Trophoblast cell (in vitro differentiated cells and primary cell): ENCODE measurements around the gene LRP1B.

Source experiments
- DNase-seq, 2 donors: peaks; one replicate each; pipeline ENCODE4 v3.0.0-alpha.2; 2016
- H2AFZ ChIP-seq: 2 replicates; pipeline ENCODE4 v1.6.1; 2013; ENCODE audit warnings: low read length, moderate library complexity, mild to moderate bottlenecking; ENCODE audit not compliant: insufficient read depth, poor library complexity
- H2AK5ac ChIP-seq: 2 replicates; pipeline ENCODE4 v1.6.1; 2013; ENCODE audit warnings: mild to moderate bottlenecking, low read length
- H2BK120ac ChIP-seq: 2 replicates; pipeline ENCODE4 v1.6.1; 2013; ENCODE audit warnings: low read length, mild to moderate bottlenecking, moderate library complexity; ENCODE audit not compliant: insufficient read depth, poor library complexity
- H2BK12ac ChIP-seq: 2 replicates; pipeline ENCODE4 v1.6.1; 2013; ENCODE audit warnings: mild to moderate bottlenecking, low read length, moderate library complexity
- H2BK5ac ChIP-seq: 2 replicates; pipeline ENCODE4 v1.6.1; 2013; ENCODE audit warnings: low read length, low read depth, moderate library complexity, mild to moderate bottlenecking; ENCODE audit not compliant: poor library complexity
- H3K14ac ChIP-seq: 2 replicates; pipeline ENCODE4 v1.6.1; 2013; ENCODE audit warnings: mild to moderate bottlenecking, low read length
- H3K18ac ChIP-seq: 2 replicates; pipeline ENCODE4 v1.6.1; 2013; ENCODE audit warnings: mild to moderate bottlenecking, low read length
- H3K23ac ChIP-seq: 2 replicates; pipeline ENCODE4 v1.6.1; 2013; ENCODE audit warnings: low read length
- H3K27ac ChIP-seq: 2 replicates; pipeline ENCODE4 v1.5.1; 2013; ENCODE audit warnings: low read depth, mild to moderate bottlenecking, inconsistent platforms, low read length, moderate library complexity
- H3K27me3 ChIP-seq: 2 replicates; pipeline ENCODE4 v1.6.1; 2013; ENCODE audit warnings: inconsistent platforms, mild to moderate bottlenecking, low read length, moderate library complexity; ENCODE audit not compliant: insufficient read depth
- H3K36me3 ChIP-seq, 2 experiments: 1 replicate in 1 of 2; 2 replicates in 1 of 2; pipeline ENCODE4 v1.6.1; 2013; ENCODE audit warnings: low read length in 2 of 2, mild to moderate bottlenecking in 2 of 2, moderate library complexity in 1 of 2; ENCODE audit not compliant: insufficient read depth in 2 of 2, control insufficient read depth in 1 of 2
- H3K4ac ChIP-seq: 2 replicates; pipeline ENCODE4 v1.6.1; 2013; ENCODE audit warnings: low read depth, mild to moderate bottlenecking, low read length, moderate library complexity
- H3K4me1 ChIP-seq, 2 experiments: 1 replicate in 1 of 2; 2 replicates in 1 of 2; pipeline ENCODE4 v1.6.1; 2013; ENCODE audit warnings: low read length in 2 of 2, mild to moderate bottlenecking in 2 of 2, moderate library complexity in 1 of 2; ENCODE audit not compliant: insufficient read depth in 2 of 2, control insufficient read depth in 1 of 2
- H3K4me2 ChIP-seq: 2 replicates; pipeline ENCODE4 v1.6.1; 2013; ENCODE audit warnings: inconsistent platforms, mild to moderate bottlenecking, low read length, moderate library complexity
- H3K4me3 ChIP-seq: 2 replicates; pipeline ENCODE4 v1.5.1; 2013; ENCODE audit warnings: mild to moderate bottlenecking, low read depth, low read length, inconsistent platforms
- H3K79me1 ChIP-seq: one replicate; pipeline ENCODE4 v1.6.1; 2013; ENCODE audit warnings: low read length
- H3K79me2 ChIP-seq: 2 replicates; pipeline ENCODE4 v1.6.1; 2013; ENCODE audit warnings: low read length, mild to moderate bottlenecking; ENCODE audit not compliant: control insufficient read depth, insufficient read depth, poor library complexity
- H3K9ac ChIP-seq: 2 replicates; pipeline ENCODE4 v1.6.1; 2013; ENCODE audit warnings: mild to moderate bottlenecking, low read length
- H3K9me3 ChIP-seq: 2 replicates; pipeline ENCODE4 v1.6.1; 2013; ENCODE audit warnings: low read depth, mild to moderate bottlenecking, control low read depth, inconsistent platforms, low read length; ENCODE audit not compliant: insufficient read depth
- H4K12ac ChIP-seq: 2 replicates; pipeline ENCODE4 v1.6.1; 2013; ENCODE audit warnings: low read depth, mild to moderate bottlenecking, low read length, moderate library complexity
- H4K8ac ChIP-seq: 2 replicates; pipeline ENCODE4 v1.6.1; 2013; ENCODE audit warnings: low read depth, mild to moderate bottlenecking, low read length, moderate library complexity
- H4K91ac ChIP-seq: one replicate; pipeline ENCODE4 v1.6.1; 2013; ENCODE audit warnings: low read depth, mild to moderate bottlenecking, low read length, moderate library complexity
- WGBS: extraction: QIAGEN DNeasy Blood & Tissue Kit; methylation state at CpG from one replicate; pipeline ENCODE4 v1.1.7; 2013; ENCODE audit warnings: missing lambda C conversion rate; ENCODE audit not compliant: insufficient read length, insufficient coverage; ENCODE audit errors: extremely low coverage; 5-methylcytosine and 5-hydroxymethylcytosine counted together

The LRP1B gene

DNA sequence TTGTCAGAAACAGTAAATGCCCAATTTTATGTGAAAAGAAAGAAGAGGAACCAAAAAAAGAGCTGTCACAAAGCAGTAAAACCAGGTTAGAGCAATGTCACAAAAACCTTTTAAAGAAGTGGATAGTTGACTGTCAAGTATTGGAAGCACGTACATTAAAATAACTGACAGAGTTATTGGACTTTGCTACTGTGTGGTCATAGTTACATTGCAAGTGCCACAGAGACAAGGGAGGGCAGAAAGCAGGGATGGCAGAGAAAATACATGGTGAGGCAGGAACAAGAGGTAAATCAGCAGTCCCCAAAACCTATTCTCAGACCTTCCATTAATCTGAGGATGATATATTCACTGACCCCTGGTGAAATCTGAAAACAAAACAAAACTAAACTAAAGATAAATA is 116.3 kb downstream of the LRP1B start:
- no peaks in the 10 kb centered on the region for H3K4me1 ChIP-seq

DNA sequence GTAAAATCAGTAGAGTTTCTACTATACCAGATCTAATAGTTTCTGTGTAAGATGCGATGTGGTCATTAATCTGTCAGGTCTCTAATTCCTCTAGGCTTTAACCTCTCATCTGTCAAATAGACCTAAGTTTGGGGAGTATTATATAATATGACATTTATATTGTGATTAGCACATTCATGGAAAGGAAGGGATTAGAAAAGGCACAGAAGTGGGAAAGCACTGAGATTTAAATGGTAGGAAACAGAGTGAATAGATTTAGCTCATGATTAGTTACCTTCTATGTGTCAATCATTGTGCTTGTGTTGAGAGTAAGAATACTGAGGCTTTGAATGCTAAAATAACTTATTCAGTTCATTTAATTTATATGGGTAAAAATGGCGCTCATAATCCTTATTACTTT is 118.0 kb downstream of the LRP1B start:
- Histone ChIP-seq H3K18ac (no peak overlapping the region), H3K4me3 (no peak overlapping the region), H3K4me1 (no peaks in the 10 kb centered on the region), H2AK5ac (no peak overlapping the region), H2BK120ac (no peak overlapping the region), H2BK5ac (no peak overlapping the region), H3K27me3 (no peaks in the 10 kb centered on the region), H3K79me2 (no peaks in the 10 kb centered on the region), H4K8ac (no peak overlapping the region), H3K9ac (no peak overlapping the region), H3K23ac (no peak overlapping the region), H2AFZ (no peak overlapping the region), H3K36me3 (peaks cover 0 to 1% of the 10 kb centered on the region in 2 experiments), H3K9me3 (no peaks in the 10 kb centered on the region), H2BK12ac (no peak overlapping the region), H3K14ac (no peak overlapping the region), H4K12ac (no peak overlapping the region), H3K27ac (no peak overlapping the region), H3K4me2 (no peak overlapping the region), H3K79me1 (no peaks in the 10 kb centered on the region), H4K91ac (no peak overlapping the region), H3K4ac (no peak overlapping the region)
- no peak for DNase-seq
- WGBS: no CpG with 5 or more reads among the region's 2 CpGs

More for the DNA sequence above, 116.3 kb downstream of the LRP1B start:
- Histone ChIP-seq H3K4me2 (no peak overlapping the region), H2BK5ac (no peak overlapping the region), H3K9me3 (no peaks in the 10 kb centered on the region), H3K23ac (no peak overlapping the region), H4K12ac (no peak overlapping the region), H2AFZ (no peak overlapping the region), H3K18ac (no peak overlapping the region), H4K8ac (no peak overlapping the region), H3K14ac (no peak overlapping the region), H2BK120ac (no peak overlapping the region), H3K36me3 (peaks cover 0 to 1% of the 10 kb centered on the region in 2 experiments), H3K9ac (no peak overlapping the region), H4K91ac (no peak overlapping the region), H2BK12ac (peak overlapping the region; percentile 24), H3K79me1 (no peaks in the 10 kb centered on the region), H3K27ac (no peak overlapping the region), H3K4me3 (no peak overlapping the region), H3K27me3 (no peaks in the 10 kb centered on the region), H3K79me2 (no peaks in the 10 kb centered on the region), H2AK5ac (no peak overlapping the region), H3K4ac (no peak overlapping the region)
- WGBS: no CpG with 5 or more reads among the region's 1 CpG
- no peak for DNase-seq

DNA sequence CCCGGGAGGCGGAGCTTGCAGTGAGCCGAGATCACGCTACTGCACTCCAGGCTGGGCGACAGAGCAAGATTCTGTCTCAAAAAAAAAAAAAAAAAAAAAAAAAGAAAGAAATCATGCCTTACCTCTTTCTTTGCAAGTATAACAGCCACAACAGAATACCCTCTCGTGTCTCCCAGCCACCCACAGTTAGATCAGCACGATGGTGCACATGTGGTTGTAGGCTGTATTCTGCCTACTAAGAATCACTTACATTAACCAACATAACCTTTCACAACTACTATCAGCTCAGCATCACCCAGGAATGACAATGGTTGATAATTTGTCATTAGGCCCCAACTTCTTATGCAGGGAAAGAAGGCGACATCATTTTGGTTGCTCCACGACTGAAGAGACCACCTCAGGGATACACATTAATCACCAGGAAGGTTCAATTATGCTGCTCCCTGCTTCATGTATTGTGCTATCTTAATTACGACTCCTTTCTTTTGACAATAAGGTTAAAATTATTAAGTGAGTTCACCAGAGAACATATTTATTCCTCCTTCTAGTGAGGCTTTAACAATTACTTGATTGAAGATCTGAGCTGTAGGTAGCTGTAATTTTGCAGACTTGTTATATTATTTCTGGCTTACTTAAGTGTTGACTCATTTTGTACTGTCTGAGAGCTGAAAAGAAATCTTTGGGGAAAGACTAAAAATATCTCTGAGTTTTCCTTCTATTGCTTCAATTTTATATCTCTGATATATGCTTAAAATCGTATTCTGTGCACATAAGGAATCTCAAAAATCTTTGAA is 120.1 kb downstream of the LRP1B start:
- Histone ChIP-seq H3K23ac (no peak overlapping the region), H4K91ac (no peak overlapping the region), H2BK12ac (no peak overlapping the region), H3K4me3 (no peak overlapping the region), H2AFZ (no peak overlapping the region), H3K4me1 (no peaks in the 10 kb centered on the region), H3K27ac (no peak overlapping the region), H3K4me2 (no peak overlapping the region), H3K4ac (no peak overlapping the region), H2BK120ac (no peak overlapping the region), H3K79me2 (no peaks in the 10 kb centered on the region), H3K36me3 (peaks cover 0 to 1% of the 10 kb centered on the region in 2 experiments), H4K12ac (no peak overlapping the region), H3K9me3 (no peaks in the 10 kb centered on the region), H3K27me3 (no peaks in the 10 kb centered on the region), H2AK5ac (no peak overlapping the region), H3K79me1 (no peaks in the 10 kb centered on the region), H2BK5ac (no peak overlapping the region), H3K9ac (no peak overlapping the region), H3K14ac (no peak overlapping the region), H3K18ac (no peak overlapping the region), H4K8ac (no peak overlapping the region)
- DNase-seq: no peak
- WGBS: no CpG with 5 or more reads among the region's 11 CpGs

DNA sequence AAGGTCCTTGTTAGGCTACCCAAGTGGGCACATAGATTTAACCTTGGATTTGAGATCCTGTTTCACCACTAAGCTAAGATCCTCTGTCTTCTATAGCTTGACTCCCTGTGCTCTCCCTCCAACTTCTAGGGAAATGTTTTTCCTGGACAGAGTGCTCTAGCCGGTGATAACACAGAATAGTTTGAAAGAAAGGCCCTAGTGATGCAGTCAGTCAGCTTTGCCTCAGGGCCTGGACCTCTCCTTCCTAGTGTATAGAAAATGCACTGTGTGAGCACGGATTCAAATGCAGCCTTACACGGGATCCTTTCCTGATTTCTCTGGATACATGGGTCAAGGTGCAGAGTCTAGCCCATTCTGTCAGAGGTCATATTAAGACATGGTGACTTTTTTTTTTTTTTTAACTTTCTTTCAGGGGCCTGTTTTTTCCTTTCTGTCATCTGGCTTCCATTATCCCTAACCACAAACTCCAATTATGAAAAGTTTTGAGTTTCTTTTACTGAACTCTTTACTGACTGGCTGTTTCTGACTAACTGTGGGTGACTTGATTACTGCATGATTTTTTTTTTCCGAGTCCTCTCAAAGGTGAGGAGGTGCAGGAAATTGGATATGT is 122.6 kb downstream of the LRP1B start:
- Histone ChIP-seq H3K14ac (no peak overlapping the region), H3K4me2 (no peak overlapping the region), H3K4ac (no peak overlapping the region), H3K18ac (no peak overlapping the region), H4K12ac (no peak overlapping the region), H3K27ac (no peak overlapping the region), H2BK12ac (peak overlapping the region; percentile 40), H2AFZ (no peak overlapping the region), H3K9me3 (no peaks in the 10 kb centered on the region), H3K4me3 (no peak overlapping the region), H3K79me2 (no peaks in the 10 kb centered on the region), H2BK120ac (peak overlapping the region; percentile 43), H3K79me1 (no peaks in the 10 kb centered on the region), H2AK5ac (no peak overlapping the region), H4K8ac (no peak overlapping the region), H3K9ac (no peak overlapping the region), H3K4me1 (no peaks in the 10 kb centered on the region), H3K23ac (no peak overlapping the region), H3K36me3 (peaks cover 0 to 1% of the 10 kb centered on the region in 2 experiments), H2BK5ac (no peak overlapping the region), H3K27me3 (no peaks in the 10 kb centered on the region), H4K91ac (no peak overlapping the region)
- no peak for DNase-seq
- WGBS: no CpG with 5 or more reads among the region's 4 CpGs
